Heart left ventricle (tissue), 13 donors: Measurements from ENCODE around the gene ZDHHC14.

Experiments
- POLR2A ChIP-seq, 2 donors: fragments of 450-650 bp; IDR thresholded peaks; one replicate each; pipeline ENCODE4 v1.6.1; 2017; ENCODE audit warnings: antibody characterized with exemption in 2 of 2, mild to moderate bottlenecking in 2 of 2, moderate library complexity in 2 of 2
- TF ChIP-seq, protein P1 (sequence below), 12 donors: fragments of 200-600 bp; sonication (generic) in 4 of 12; IDR thresholded peaks; one replicate each; pipeline versions ENCODE4 v1.5.0 to v1.8.0; 2018 to 2022; ENCODE audit warnings: antibody characterized with exemption in 12 of 12, mild to moderate bottlenecking in 5 of 12
- donor health status: ischemic (EF 13 %, LVEDD 7.1; RV severe dilation, severe dysfunction).
- donor health status: DM: no; HTN: yes; CAD: no.
- donor health status: DM: no; HTN: no; CAD: no.
- donor health status: ischemic (EF 25% LVEDD 6.9; RV normal size, moderate dysfunction).
- donor health status: ischemic (EF 25% LVEDD 5.7; RV mildly dilated, moderate dysfunction).
- donor health status: ischemic (EF 35%, LVEDD 5.7; RV mildly dilated, moderate dysfunction).
- donor health status: nonischemic (EF 11% LVEDD 7.7; RV severe dilation, severe dysfunction).
- donor health status: DM: yes; HTN: yes; CAD: no.
- donor health status: PGD.
- donor health status: ischemic (EF 29% LVEDD 5.4; RV normal size, mild dysfunction).
- donor health status: nonischemic (EF 23%, LVEDD 6.1; RV moderate dilation, normal function).

DNA sequence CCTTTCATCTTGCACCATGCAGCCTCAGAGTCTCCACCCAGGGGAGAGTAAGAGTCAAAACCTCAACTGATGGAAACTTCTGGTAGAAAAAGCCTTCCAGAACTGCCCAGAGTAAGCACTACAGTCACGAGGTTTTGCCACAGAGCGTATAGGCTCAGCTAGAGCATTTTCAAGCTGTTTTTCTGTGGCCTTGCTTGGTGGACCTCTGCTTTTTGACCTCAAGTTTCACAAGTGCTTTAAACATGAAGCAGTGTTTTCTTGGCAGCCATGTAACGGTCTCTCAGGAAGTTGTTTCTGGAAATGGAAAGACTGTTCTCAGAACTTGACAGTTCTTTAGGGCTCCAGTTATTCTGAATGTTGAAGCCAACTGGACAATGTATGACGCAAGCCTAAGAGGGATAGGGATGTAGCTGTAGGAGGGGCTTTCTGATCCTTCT is 146.5 kb downstream of the ZDHHC14 start:
- TF ChIP-seq, protein P1, sequence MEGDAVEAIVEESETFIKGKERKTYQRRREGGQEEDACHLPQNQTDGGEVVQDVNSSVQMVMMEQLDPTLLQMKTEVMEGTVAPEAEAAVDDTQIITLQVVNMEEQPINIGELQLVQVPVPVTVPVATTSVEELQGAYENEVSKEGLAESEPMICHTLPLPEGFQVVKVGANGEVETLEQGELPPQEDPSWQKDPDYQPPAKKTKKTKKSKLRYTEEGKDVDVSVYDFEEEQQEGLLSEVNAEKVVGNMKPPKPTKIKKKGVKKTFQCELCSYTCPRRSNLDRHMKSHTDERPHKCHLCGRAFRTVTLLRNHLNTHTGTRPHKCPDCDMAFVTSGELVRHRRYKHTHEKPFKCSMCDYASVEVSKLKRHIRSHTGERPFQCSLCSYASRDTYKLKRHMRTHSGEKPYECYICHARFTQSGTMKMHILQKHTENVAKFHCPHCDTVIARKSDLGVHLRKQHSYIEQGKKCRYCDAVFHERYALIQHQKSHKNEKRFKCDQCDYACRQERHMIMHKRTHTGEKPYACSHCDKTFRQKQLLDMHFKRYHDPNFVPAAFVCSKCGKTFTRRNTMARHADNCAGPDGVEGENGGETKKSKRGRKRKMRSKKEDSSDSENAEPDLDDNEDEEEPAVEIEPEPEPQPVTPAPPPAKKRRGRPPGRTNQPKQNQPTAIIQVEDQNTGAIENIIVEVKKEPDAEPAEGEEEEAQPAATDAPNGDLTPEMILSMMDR (IDR thresholded peaks at IDR 0.05), result peak in 3 of 12 donors; percentile 10 to 31 (median 18)
- no peak for TF ChIP-seq POLR2A (IDR thresholded peaks at IDR 0.05)
